SHP77 treated with DMSO at 0.1 percent for 48 hours (cell line): ENCODE results near the gene HMGCL.

ENCODE experiments used
- DNase-seq: peaks from one replicate; lab custom pipeline; 2025; lab: John Stamatoyannopoulos, UW

HMGCL gene

GRCh38 chr1:23776217-23776616 lies 49.0 kb downstream of the HMGCL start:
- DNase-seq = no peak

- no peak for DNase-seq
Measured at GRCh38 chr1:23774174-23774880, 50.9 kb downstream of the HMGCL start.

- DNase-seq = no peak
Measured at GRCh38 chr1:23772854-23773242, 52.4 kb downstream of the HMGCL start.

- peak; percentile 44 for DNase-seq
Measured at GRCh38 chr1:23772049-23772853, 53.0 kb downstream of the HMGCL start.

- DNase-seq = no peak
Measured at GRCh38 chr1:23768733-23769132, 56.5 kb downstream of the HMGCL start.

- DNase-seq = no peak
Measured at GRCh38 chr1:23763041-23763577, 62.1 kb downstream of the HMGCL start.

- no peak for DNase-seq
Measured at GRCh38 chr1:23759277-23759676, 66.0 kb downstream of the HMGCL start.

GRCh38 chr1:23757812-23758211 lies 67.4 kb downstream of the HMGCL start:
- no peak for DNase-seq

GRCh38 chr1:23756676-23757075 lies 68.6 kb downstream of the HMGCL start:
- DNase-seq = no peak

GRCh38 chr1:23752909-23753308 lies 72.3 kb downstream of the HMGCL start:
- DNase-seq = no peak
